Choroid plexus epithelial cell (primary cell): ENCODE results near the gene STARD13.
A peak's percentile ranks its signal among the peaks of the same experiment; 100 is the strongest.

ENCODE experiments used
- DNase-seq: peaks from one replicate; pipeline ENCODE4 v3.0.0-alpha.2; 2010; ENCODE audit warnings: low read depth
- H3K4me3 ChIP-seq: 2 replicates; pipeline ENCODE4 v1.5.1; 2011; ENCODE audit warnings: low read depth, mild to moderate bottlenecking, control low read depth, low read length, moderate library complexity
- TF ChIP-seq, protein P1 (sequence below): conservative IDR thresholded peaks from 2 replicates; pipeline ENCODE4 v1.5.1; 2011; ENCODE audit warnings: low read depth, mild to moderate bottlenecking, control low read depth, inconsistent platforms, low read length, moderate library complexity

STARD13 gene

DNA sequence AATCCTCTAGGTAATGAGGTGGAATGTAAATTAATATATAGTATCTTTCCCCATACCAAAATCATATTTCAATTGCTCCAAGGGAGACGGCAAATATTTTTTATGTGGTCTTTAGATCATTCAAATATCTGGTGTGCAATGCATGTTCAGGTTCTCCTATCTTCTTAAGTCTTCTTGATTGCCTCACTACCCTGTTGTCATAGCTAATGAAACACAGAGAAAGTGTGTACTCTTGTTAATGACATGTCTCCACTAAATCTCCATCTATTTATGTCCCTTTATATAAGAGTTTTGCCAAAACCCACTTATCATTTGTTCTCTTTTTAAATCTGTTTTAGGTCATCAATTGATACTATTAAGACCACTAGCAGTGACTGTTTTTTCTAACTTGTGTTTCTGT, 6.6 kb downstream of the STARD13 start:
- DNase-seq = no peak
- TF ChIP-seq, protein P1, sequence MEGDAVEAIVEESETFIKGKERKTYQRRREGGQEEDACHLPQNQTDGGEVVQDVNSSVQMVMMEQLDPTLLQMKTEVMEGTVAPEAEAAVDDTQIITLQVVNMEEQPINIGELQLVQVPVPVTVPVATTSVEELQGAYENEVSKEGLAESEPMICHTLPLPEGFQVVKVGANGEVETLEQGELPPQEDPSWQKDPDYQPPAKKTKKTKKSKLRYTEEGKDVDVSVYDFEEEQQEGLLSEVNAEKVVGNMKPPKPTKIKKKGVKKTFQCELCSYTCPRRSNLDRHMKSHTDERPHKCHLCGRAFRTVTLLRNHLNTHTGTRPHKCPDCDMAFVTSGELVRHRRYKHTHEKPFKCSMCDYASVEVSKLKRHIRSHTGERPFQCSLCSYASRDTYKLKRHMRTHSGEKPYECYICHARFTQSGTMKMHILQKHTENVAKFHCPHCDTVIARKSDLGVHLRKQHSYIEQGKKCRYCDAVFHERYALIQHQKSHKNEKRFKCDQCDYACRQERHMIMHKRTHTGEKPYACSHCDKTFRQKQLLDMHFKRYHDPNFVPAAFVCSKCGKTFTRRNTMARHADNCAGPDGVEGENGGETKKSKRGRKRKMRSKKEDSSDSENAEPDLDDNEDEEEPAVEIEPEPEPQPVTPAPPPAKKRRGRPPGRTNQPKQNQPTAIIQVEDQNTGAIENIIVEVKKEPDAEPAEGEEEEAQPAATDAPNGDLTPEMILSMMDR = no peak
- H3K4me3 ChIP-seq = no peak overlapping the region

DNA sequence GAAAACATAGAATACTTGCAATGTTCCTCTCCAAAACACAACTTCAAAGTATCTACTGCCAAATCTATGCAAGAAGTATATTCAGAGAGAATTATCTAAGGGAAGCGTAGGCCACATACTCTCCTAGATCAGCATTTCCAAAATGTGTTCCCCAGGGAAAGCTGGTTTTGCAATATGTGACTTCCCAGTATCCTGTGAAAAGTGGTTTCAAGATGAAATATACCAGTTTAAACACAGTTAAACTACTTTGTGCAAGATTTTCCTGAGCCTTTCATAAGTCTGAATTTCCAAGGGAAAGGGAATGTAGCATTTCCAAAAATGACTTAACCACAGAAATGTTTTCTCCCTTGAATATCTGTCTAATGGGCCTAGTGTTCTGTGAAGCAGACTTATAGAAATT, 7.6 kb downstream of the STARD13 start:
- no peak overlapping the region for H3K4me3 ChIP-seq
- no peak for DNase-seq
- TF ChIP-seq, protein P1 = no peak

DNA sequence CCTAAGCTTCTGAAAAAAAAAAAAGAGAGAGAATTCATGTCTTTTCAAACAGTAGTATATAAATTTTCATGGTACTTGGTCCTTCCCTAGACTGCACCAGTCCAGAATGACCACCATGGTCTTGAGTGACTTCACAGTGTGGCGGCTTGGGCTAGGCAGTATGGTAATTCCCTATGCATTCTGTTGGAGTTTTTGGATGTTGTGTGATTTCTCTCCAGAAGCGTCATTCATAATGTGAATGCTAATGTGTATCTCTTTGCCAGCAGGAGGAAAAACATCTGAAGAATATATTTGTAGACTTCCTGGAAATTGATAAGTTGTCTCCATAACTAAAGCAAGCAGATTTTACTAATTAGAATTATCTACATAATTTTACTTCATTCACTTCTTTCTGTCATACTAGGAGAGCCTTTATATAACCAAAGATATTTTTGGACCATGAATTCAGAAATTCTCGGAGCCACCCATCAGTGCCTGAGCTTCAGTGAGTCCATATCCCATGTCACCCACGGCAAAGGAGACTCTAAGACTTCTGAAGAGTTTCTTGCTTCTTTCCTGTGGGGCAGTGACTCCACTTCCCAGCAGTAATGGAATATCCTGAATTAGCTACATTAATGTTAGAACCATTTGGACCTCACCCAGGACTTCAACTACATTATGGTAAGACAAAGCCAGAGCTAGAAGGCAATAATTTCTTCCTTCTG, 8.4 kb downstream of the STARD13 start:
- H3K4me3 ChIP-seq = no peak overlapping the region
- TF ChIP-seq, protein P1 = no peak
- DNase-seq = no peak

DNA sequence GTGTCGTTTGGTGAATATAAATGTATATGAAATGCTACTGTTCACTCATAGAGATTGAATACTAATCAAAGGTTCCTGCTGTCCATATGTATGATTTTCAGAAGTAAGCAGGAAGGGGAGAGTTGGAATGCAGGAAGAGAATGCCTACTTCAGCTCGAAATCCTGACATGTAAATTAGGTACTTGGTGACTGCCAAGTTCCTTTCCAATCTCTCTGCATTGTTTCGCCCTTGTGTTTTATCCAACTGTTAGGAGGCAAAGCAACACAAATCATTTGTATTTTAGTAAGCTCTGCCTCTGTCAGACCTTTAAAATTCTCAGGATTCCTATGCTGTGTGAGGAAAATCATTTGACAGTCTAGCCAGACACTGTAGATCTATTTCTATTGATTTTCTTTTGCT, 9.0 kb downstream of the STARD13 start:
- H3K4me3 ChIP-seq = no peak overlapping the region
- DNase-seq = peak; percentile 49
- TF ChIP-seq, protein P1 = no peak

DNA sequence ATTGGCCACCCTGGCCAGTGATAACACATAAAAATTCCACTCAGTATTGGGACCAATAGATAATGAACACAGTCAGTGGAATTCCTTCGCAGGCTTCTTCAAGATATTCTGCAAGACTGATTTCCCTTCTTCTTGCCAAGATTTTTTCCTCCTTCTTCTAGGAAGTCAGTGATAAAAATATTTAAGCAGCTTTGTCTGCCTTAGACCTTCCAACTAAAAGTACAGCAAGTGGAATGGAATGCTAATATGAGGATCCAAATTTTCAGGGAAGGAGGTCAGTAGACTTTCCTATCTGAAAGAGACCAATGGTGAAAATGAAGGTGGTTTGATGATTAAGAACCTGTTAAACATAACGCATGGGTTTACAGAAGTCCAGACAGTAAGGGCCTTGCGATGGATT, 9.6 kb downstream of the STARD13 start:
- TF ChIP-seq, protein P1 = no peak
- H3K4me3 ChIP-seq = no peak overlapping the region
- no peak for DNase-seq

DNA sequence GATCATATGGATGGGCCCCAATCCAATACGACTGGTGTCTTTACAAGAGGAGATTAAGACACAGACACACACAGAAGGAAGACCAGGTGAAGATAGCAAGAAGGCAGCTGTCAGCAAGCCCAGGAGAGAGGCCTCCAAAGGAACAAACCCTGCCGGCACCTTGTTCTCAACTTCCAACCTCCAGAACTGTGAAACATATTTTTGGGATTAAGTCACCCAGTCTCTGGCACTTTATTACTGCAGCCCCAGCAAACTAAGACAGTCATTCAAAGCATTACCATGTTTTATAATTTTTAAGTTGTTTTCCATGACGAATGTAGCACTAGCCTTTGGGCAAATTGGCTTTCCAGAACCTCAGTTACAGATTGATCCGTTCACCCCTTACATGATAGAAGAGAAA, 11.3 kb downstream of the STARD13 start:
- H3K4me3 ChIP-seq = no peak overlapping the region
- no peak for DNase-seq
- TF ChIP-seq, protein P1 = no peak

DNA sequence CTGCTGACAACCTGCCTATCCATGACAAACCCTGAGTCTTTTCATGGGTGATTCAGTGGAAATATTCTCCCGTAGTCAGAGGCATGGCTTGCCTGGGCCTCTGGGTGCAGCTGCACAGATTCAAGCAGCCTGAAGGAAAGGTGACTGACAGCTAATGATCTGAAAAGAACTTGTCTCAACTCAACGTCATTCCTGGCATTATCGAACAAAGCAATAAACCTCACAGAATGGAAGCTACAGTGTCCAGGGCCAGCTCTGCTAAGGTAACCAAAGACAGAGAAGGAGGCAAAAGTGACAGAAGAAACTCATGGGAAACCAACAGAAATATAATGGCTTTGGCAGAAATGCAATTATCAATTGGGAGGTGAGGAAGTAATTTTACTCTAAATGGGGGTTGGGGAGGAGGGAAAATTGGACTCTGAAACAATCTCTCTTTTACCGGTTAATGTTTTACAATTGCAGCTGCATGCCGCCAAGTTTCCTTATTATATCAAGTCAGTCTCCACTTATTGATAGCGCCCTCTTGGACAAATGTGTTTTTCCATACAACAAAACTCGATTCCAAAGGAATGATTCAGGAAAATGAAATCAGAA, 12.9 kb downstream of the STARD13 start:
- TF ChIP-seq, protein P1 = no peak
- no peak for DNase-seq
- H3K4me3 ChIP-seq = no peak overlapping the region
